K562 (cell line): Measurements from ENCODE around the gene MAP1LC3B2. TPM values are rescaled to one million over a fixed set of nuclear protein-coding genes. Genes with fewer than 3 reads are reported as not detected.

Experiments used
- COPS2 ChIP-seq: fragments of 450-650 bp; conservative IDR thresholded peaks from 2 replicates; pipeline ENCODE4 v1.6.1; 2016; ENCODE audit warnings: mild to moderate bottlenecking, moderate library complexity
- ELF1 ChIP-seq: fragments of 200-800 bp; sonication (Bioruptor generic); IDR thresholded peaks from 2 replicates; pipeline ENCODE4 v1.6.1; 2016; ENCODE audit warnings: missing genetic modification characterization, missing compliant biosample characterization
- ESRRA ChIP-seq: fragments of 450-650 bp; IDR thresholded peaks from 2 replicates; pipeline ENCODE4 v1.6.1; 2014; ENCODE audit warnings: low read depth, mild to moderate bottlenecking, moderate library complexity, borderline replicate concordance
- EWSR1 ChIP-seq: fragments of 450-650 bp; IDR thresholded peaks from 2 replicates; pipeline ENCODE4 v1.6.1; 2018; ENCODE audit warnings: borderline replicate concordance, mild to moderate bottlenecking, low read depth, moderate library complexity; ENCODE audit not compliant: partially characterized antibody
- FOXK2 ChIP-seq, 2 experiments: fragments of 450-650 bp; IDR thresholded peaks in 1 of 2; conservative IDR thresholded peaks in 1 of 2; 2 replicates each; pipeline ENCODE4 v1.6.1; 2016; ENCODE audit warnings: low read depth in 2 of 2, mild to moderate bottlenecking in 1 of 2
- HOMEZ ChIP-seq: fragments of 250-450 bp; sonication (Bioruptor Pico); IDR thresholded peaks from 2 replicates; pipeline ENCODE4 v1.4.0; 2020; ENCODE audit warnings: mild to moderate bottlenecking, moderate library complexity
- JUN ChIP-seq, 2 experiments: sonication (generic) in 1 of 2; formaldehyde crosslinking in 1 of 2; IDR thresholded peaks; 2 replicates each; pipeline versions ENCODE4 v1.6.1 to v1.8.0; 2012 to 2022; ENCODE audit warnings: borderline replicate concordance in 2 of 2, mild to moderate bottlenecking in 2 of 2, improper control_type of control experiment in 1 of 2, low read depth in 1 of 2, low read length in 1 of 2, missing genetic modification reagents in 1 of 2
- MIER1 ChIP-seq: fragments of 450-650 bp; IDR thresholded peaks from 2 replicates; pipeline ENCODE4 v1.6.1; 2016; ENCODE audit warnings: antibody characterized with exemption, mild to moderate bottlenecking, low read depth
- MLX ChIP-seq, 2 experiments: fragments of 450-650 bp in 1 of 2; sonication (generic) in 1 of 2; formaldehyde crosslinking; conservative IDR thresholded peaks; 2 replicates each; pipeline versions ENCODE4 v1.4.0 to v1.8.1; 2020 to 2022; ENCODE audit warnings: mild to moderate bottlenecking in 1 of 2, missing genetic modification reagents in 1 of 2
- NKRF ChIP-seq: fragments of 450-650 bp; IDR thresholded peaks from 2 replicates; pipeline ENCODE4 v1.6.1; 2016; ENCODE audit warnings: borderline replicate concordance
- PTBP1 ChIP-seq: fragments of 200-400 bp; formaldehyde crosslinking; IDR thresholded peaks from 2 replicates; pipeline ENCODE4 v1.6.1; 2017; ENCODE audit warnings: low read depth, low read length
- SAFB2 ChIP-seq: fragments of 200-400 bp; formaldehyde crosslinking; IDR thresholded peaks from 2 replicates; pipeline ENCODE4 v1.6.1; 2018; ENCODE audit warnings: borderline replicate concordance, low read length, low read depth, moderate library complexity; ENCODE audit not compliant: severe bottlenecking
- TEAD4 ChIP-seq, 2 experiments: sonication (generic) in 1 of 2; formaldehyde crosslinking in 1 of 2; IDR thresholded peaks; 2 replicates each; pipeline versions ENCODE4 v1.6.1 to v1.8.0; 2012 to 2022; ENCODE audit warnings: borderline replicate concordance in 1 of 2, inconsistent platforms in 1 of 2, low read length in 1 of 2, mild to moderate bottlenecking in 1 of 2, missing genetic modification reagents in 1 of 2
- U2AF2 ChIP-seq: fragments of 200-400 bp; formaldehyde crosslinking; optimal IDR thresholded peaks from 2 replicates; pipeline ENCODE3; 2017; ENCODE audit warnings: low read depth, mild to moderate bottlenecking, low read length
- ZC3H8 ChIP-seq: fragments of 450-650 bp; IDR thresholded peaks from 2 replicates; pipeline ENCODE4 v1.6.1; 2017
- ZFX ChIP-seq: sonication (generic); formaldehyde crosslinking; IDR thresholded peaks from 2 replicates; pipeline ENCODE4 v1.8.0; 2022; ENCODE audit warnings: mild to moderate bottlenecking, missing genetic modification reagents, moderate library complexity
- ZNF124 ChIP-seq: sonication (generic); formaldehyde crosslinking; IDR thresholded peaks from 2 replicates; pipeline ENCODE4 v1.8.1; 2022; ENCODE audit warnings: missing genetic modification reagents
- ZNF263 ChIP-seq: sonication (generic); formaldehyde crosslinking; IDR thresholded peaks from 2 replicates; pipeline ENCODE4 v1.8.0; 2022; ENCODE audit warnings: mild to moderate bottlenecking, missing genetic modification reagents, borderline replicate concordance
- ZNF586 ChIP-seq: fragments of 450-650 bp; formaldehyde crosslinking; conservative IDR thresholded peaks from 2 replicates; pipeline ENCODE4 v1.4.0; 2020; ENCODE audit warnings: mild to moderate bottlenecking, moderate library complexity
- ZNF699 ChIP-seq: fragments of 250-450 bp; sonication (Bioruptor Pico); IDR thresholded peaks from 2 replicates; pipeline ENCODE4 v1.8.0; 2021; ENCODE audit warnings: mild to moderate bottlenecking, moderate library complexity; ENCODE audit not compliant: insufficient replicate concordance
- ZSCAN32 ChIP-seq: fragments of 450-650 bp; formaldehyde crosslinking; IDR thresholded peaks from 2 replicates; pipeline ENCODE4 v1.4.0; 2020; ENCODE audit warnings: mild to moderate bottlenecking, moderate library complexity
- ZZZ3 ChIP-seq: fragments of 450-650 bp; IDR thresholded peaks from 2 replicates; pipeline ENCODE4 v1.6.1; 2016; ENCODE audit warnings: antibody characterized with exemption, mild to moderate bottlenecking, moderate library complexity
- polyA plus RNA-seq, 8 experiments: library from polyadenylated mRNA; depleted of rRNA in 4 of 8; stranded (reverse) in 5 of 8; unstranded in 3 of 8; fragments of >200 nt; fragmentation: Nextera tagmentation in 2 of 8; fragmentation: Illumina TruSeq in 1 of 8; extraction: Ambion mirVana in 2 of 8; extraction: Trizol in 1 of 8; gene quantifications; 2 replicates each; pipeline versions ENCODE4 v1.2.1 to v1.2.3, GENCODE V29; 2011 to 2014; ENCODE audit warnings: inconsistent platforms in 1 of 8, missing spikeins in 1 of 8
- total RNA-seq, 7 experiments: library from RNA; depleted of rRNA in 6 of 7; stranded (reverse); fragments of >200 nt in 6 of 7; fragmentation: Illumina TruSeq in 2 of 7; extraction: Trizol in 2 of 7; gene quantifications; 2 replicates each; pipeline versions ENCODE4 v1.2.1 to v1.2.3, GENCODE V29; 2011 to 2021; ENCODE audit warnings: low replicate concordance in 1 of 7

MAP1LC3B2 gene
- total and polyA plus RNA-seq, 9 of the 15 experiments (the other 6 are each of a cell fraction or from before 2014, with no cell fraction given) = 0.53 to 2.8 (median 0.76) TPM; not detected in 2

- TF ChIP-seq MLX (CRISPR knock-in tag; conservative IDR thresholded peaks at IDR 0.05) (no peak), ELF1 (tag) (peak; percentile 12; the same call in 1 of the 2 replicates), ZNF586 (CRISPR knock-in tag) (no peak), PTBP1 (no peak), ZFX (CRISPR knock-in tag) (no peak), TEAD4 (IDR thresholded peaks at IDR 0.05; ENCODE audit: low read length) (peak; percentile 66; the same call in 1 of the 2 replicates), TEAD4 (CRISPR knock-in tag; IDR thresholded peaks at IDR 0.05; ENCODE audit: borderline replicate concordance) (no peak), SAFB2 (no peak), FOXK2 (conservative IDR thresholded peaks at IDR 0.05 in 1 of 2, IDR thresholded peaks at IDR 0.05 in 1 of 2; ENCODE audit: low read depth in 2 of 2) (no peak), ZZZ3 (no peak), HOMEZ (CRISPR knock-in tag) (no peak), MIER1 (no peak), ZC3H8 (no peak), ESRRA (peak; percentile 45), COPS2 (no peak), JUN (IDR thresholded peaks at IDR 0.05; ENCODE audit: borderline replicate concordance, low read depth, low read length) (peak; percentile 41; the same call in 1 of the 2 replicates), JUN (CRISPR knock-in tag; IDR thresholded peaks at IDR 0.05; ENCODE audit: borderline replicate concordance) (no peak), U2AF2 (no peak), ZNF124 (no peak), NKRF (no peak), ZNF699 (CRISPR knock-in tag) (no peak), ZSCAN32 (CRISPR knock-in tag) (no peak), ZNF263 (CRISPR knock-in tag) (no peak), EWSR1 (no peak)
Measured at GRCh38 chr12:116598311-116599284, 39.4 kb downstream of the MAP1LC3B2 start (continued).
